Stimulated activated CD8-positive, alpha-beta memory T cell treated with anti-CD3 and anti-CD28 coated beads, Interleukin-12 subunit alpha, Interleukin-12 subunit beta, amount 100 ng/mL, for 24 hours (primary cell): ENCODE results near the gene LIN37.
"Not testable (repeated sequence)": the region's sequence is repeated elsewhere in the genome, so short reads cannot be mapped to it uniquely, and the experiment has no call there.

Source experiments
- DNase-seq: peaks from one replicate; pipeline ENCODE4 v3.0.0-alpha.2; 2020; ENCODE audit errors: extremely low read depth

LIN37 gene

DNA sequence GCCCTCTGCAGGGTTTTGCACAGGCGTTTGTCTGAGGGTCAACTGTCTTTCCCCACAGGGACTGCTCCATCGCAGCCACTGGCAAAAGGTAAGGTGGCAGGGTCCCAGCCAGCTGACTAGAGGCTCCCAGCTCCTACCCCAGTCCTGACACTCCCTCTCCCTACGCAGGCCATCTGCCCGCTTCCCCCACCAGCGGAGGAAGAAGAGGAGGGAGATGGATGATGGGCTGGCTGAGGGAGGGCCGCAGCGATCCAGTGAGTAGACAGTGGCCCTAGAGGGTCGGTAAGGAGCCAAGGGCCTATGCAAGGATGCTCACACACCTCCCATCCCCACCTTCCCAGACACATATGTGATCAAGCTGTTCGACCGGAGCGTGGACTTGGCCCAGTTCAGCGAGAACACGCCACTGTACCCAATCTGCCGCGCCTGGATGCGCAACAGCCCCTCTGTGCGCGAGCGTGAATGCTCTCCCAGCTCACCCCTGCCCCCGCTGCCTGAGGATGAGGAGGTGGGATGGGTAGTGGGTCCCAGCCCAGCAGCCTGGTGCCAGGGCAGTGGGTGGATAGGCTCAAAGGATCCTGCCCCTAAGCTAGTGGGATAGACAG is 4.5 kb downstream of the LIN37 start:
- DNase-seq, result no peak

DNA sequence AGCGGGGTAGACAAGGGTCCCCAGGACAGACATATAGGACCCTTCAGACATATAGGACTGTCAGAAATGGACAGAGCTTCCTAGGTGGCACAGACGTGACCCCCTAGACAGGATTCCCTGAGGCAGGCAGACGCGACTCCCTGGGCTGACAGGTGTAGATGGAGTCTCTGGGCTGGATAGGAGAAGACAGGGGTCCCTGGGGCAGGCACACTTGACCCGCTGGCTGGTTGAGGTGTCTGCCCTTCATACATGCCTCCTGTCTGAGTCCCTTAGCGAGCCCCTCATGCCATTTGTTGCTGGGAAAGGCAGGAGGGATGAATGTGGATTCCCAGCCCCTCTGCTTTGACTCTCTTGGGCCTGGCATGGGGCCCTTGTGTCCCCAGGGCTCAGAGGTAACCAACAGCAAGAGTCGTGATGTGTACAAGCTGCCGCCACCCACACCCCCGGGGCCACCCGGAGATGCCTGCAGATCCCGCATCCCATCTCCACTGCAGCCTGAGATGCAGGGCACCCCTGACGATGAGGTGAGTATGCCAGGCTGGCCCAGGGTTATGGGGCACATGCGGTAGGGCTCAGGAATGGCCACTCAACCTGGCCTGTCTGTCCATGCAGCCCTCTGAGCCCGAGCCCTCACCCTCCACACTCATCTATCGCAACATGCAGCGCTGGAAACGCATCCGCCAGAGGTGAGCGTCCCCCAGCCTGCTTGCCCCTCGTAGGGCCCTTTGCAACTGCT is 5.4 kb downstream of the LIN37 start:
- DNase-seq, result no peak

DNA sequence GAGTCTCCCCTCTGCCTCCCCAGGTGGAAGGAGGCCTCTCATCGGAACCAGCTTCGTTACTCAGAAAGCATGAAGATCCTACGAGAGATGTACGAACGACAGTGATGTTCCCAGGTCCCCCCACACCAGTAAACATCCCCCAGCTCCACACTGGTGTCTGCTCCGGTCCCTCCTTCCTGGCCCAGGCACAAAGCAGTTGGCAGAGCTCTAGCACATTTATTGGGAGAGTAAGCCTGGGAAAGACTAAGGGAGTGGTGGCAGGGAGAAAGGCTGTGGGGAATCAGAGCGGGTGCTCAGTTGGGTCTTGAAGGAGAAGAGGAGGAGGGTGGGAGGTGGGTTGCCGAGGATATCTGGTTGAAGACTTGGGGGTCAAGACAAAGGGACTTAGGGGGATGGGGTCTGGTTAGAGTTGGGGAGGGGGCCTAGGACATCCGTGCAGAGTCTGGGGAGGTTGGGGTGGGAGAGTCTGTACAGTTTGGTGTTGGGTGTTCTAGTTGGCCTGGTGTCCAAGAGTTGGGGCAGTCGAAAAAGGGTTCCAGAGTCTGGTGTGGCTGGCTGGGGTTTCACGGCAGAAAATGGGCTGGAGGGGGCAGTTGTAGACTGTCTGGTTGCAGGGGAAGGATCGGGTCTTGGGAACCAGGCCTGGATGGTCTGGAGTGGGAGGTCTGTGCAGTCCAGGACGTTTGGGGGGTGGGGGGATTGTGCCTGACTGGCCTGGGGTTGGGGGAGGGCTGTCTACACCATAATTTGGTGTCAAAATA is 6.2 kb downstream of the LIN37 start:
- no peak for DNase-seq

DNA sequence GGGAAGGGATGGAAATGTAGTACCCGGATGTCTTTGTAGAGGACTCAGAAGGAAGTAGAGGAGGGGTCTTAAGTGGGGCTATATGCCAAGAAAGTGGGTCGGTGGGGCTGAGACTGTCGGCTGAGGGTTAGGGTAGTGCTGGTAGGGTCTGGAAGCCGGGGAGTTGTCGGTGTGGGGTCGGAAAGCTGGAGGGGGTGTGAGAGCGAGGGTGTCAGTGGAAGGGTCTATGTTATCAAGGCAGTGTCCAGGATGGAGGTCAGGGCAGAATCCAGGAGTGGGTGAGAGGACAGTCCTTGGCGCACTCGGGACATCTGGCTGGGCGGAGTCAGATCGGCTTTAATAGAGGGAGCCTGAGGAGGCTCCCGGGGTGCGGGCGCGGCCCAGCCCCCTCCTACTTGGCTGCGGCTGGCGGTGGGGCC is 6.8 kb downstream of the LIN37 start:
- no peak for DNase-seq

DNA sequence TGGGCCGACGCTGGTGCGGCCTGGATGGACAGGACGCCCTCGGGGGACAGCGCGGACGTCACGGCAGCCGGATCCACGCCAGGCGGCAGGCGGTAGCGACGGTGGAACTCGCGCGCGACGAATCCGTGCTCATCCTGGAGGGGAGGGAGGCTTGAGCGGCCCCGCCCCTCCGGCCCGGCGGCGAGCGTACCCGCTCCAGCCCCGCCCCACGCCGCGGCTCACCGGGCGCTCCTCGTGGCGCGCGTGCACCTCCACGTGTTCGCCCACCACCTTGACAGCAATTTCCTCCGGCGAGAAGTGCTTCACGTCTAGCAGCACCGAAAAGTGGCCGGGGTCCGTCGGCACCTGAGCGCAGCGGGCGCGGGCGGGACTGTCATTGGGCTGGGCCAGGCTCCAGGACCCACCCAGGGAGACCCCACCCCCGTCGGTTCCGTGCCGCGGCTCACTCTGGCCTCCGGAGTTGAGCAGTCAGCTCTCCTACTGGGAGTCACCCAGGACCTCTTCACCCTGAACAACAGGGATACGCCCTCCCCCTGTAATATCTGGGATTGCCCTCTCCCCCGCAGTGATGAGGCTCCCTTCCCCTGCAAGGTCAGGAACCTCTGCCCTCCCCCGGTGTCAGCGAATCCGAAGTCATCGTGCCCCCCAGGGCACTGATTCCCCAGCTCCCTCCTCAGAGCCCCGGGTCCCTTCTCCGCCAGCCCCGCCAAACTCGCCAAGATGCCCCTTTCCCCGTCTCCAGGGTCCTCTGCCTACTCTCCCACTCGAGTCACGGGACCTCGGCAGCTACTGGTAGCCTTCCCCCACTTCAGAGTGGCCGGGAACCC is 7.4 kb downstream of the LIN37 start:
- DNase-seq, result no peak

DNA sequence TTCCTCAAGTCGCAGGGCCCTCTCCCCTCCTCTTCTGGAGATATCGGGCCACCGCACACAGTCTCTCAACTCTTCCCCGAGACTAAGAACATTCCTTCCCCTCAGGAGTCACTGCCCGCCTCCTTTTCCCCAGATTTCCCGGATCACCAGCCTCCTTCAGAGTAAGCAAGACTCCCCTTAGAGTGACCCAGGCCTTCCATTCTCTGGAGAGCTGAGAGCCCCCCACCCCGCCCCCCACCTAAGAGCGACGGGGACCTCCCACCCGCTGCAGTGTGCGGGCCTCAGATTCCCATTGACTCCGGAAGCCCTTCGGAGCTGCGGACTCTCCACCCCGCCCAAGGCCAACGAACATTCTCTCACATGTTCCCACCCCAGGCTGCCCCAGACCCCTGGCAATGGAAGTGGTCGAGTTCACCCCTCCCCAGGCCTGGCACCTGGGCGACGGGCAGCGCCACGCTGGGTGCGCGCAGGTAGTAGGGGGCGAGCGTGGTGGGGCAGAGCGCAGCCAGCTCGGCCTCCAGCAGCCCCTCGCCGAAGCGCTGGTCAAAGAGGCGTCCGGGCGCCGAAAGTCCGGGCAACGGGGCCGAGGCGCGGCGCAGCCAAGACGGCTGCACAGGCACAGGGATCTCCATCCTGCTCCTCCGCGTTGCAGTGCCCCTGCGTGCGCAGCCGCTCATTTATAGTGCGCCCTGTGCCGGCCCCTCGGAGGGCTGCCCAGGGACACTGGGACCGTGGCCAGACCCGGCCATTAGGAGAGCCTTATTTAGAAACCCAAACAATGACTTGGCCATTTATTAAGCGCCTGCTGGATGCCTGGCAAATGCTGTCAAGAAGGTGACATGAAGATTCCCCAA is 8.2 kb downstream of the LIN37 start, which contains the start of gene HSPB6:
Gene HSPB6 (minus strand): TSS at position 653 of the 854 bp plus-strand sequence. CDS start 21 bp downstream, at position 632.
- no peak for DNase-seq

DNA sequence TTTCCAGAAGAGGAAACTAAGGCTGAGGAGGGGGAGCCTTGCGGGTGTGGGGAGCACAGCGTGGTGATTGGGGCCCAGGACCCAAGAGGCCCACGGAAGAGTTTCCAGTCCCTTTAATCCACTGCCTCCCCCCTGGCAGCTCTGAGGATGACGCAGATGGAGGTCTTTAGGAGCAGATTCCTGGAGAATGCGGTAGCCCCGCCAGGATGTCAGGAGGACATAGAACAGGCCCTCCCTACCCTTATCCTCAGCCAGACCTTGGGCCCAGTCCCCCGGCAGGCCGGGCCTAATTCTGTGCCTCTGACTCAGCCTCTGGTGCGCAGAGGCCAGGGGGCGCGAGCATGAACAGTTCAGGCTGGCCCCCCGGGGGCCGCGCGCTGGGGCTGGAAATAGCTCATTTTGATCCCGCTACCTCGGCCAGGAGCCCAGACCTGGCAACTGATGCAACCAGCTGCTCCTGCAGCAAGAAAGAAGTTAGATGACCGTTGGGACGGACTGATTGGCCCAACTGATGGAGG is 8.9 kb downstream of the LIN37 start:
- DNase-seq, result no peak

DNA sequence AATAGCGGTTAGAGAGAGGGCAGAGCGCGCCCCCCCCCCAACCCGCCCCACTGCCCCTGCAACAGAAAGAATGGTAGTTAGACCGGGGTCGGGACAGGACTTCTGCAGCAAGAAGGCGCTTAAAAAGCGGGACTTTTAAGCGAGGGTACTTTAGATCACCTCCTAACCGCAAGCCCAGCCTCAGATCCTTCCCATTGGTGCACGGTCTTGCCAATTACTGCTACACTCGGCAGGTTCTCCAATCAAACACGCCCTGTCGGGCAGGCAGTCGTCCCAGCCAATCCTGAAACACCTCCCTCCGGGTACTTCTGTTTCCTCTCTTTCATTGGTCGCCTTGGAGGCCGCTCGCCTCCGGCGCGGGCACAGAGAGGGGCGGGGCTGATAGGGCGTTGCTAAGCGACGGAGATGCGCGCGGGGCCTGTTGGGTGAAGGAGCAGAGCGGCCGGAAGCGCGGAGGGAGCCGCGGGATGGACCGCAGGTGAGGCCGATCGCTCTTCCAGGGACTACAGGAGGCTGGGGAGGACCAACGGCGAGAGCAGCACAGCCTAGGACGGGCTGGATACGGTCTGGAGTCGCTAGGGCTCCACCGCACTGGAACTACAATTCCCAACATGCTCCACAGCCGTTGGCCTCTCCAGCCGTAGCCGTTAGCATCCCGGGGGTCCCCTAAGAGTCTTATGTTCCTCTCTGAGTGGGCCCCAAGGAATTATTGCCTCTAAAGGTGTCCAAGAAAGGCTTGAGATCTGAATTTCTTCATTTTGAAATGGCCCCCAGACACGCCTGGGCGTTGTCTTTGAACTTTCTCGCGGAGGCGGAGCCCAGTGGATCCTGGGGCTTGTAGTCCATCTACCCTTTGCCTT is 9.6 kb downstream of the LIN37 start, which contains the start of gene PROSER3:
Gene PROSER3 (plus strand): TSS at position 428 of the 860 bp plus-strand sequence. CDS start 40 bp downstream, at position 468.
- peak; percentile 95 for DNase-seq

DNA sequence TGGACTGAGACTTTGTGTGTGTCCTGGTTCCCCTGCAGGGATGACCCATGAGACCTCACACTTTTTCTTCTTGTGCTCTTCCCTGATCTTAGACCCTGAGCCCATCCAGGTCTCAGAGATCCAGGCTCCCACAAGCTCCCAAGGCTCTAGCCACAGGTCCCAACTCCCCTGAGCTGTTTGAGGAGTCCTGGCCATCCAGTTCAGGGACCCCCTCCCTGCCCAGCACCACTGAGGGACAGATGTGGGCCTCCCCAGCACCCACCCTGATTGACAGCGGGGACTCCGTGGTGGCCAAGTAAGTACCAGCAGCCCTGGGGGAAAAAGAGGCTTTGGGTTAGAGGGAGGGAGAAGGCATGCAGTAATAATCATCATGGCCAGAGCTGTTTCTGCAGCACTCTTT is 11.3 kb downstream of the LIN37 start:
- no peak for DNase-seq

DNA sequence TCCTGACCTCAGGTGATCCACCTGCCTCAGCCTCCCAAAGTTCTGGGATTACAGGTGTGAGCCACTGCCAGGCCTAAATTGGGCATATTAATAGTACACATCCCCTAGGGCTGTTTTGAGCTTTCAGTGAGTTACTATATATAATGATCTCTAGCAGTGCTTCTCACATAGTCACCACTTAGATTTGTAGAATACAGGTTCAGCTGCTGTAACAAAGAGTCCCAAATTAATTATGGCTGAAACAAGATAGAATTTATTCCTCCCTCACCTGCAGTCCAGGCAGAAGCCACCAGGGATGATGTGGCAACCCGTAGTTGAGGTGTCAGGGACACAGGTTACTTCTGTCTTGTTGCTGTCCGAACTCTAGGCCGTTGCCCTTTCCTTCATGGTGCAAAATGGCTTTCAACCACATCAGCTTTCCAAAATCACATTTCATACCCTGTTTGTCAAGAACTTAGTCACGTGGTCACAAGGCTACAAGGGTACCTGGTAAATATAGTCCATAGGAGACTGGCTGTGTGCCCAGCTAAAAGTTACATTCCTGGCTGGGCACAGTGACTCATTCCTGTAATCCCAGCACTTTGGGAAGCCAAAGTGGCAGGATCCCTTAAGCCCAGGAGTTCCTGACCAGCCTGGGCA is 12.5 kb downstream of the LIN37 start:
- DNase-seq, result no peak

DNA sequence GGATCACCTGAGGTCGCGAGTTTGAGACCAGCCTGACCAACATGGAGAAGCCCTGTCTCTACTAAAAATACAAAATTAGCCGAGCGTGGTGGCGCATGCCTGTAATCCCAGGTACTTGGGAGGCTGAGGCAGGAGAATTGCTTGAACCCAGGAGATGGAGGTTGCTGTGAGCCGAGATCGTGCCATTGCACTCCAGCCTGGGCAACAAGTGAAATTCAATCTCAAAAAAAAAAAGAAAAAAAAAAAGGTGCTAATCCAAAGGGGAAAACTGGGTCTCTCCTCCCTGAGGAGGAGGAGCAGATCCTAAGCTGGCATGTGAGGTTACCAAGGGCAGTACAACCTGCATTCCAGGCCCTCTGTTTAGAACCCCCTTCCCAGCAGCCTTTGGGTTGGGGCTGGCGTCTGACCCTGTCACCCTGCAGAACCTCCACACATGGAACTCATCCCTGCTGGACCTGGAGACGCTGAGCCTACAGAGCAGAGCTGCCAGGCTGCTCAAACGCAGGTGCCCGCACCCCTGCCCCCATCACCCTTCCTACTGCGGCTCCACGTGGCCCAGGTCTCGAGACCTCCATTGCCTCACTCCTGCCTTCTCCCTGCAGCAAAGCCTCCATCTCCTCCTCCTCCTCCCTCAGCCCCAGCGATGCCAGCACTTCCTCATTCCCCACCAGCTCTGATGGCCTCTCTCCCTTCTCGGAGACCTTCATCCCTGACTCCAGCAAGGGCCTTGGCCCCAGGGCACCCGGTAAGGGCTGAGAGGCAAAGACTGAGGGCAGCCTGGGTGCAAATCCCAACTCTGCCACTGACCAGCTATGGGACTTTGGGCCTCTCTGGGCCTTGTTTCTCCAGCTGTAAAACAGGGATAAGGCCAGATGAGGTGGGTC is 16.3 kb downstream of the LIN37 start:
- DNase-seq, result no peak

DNA sequence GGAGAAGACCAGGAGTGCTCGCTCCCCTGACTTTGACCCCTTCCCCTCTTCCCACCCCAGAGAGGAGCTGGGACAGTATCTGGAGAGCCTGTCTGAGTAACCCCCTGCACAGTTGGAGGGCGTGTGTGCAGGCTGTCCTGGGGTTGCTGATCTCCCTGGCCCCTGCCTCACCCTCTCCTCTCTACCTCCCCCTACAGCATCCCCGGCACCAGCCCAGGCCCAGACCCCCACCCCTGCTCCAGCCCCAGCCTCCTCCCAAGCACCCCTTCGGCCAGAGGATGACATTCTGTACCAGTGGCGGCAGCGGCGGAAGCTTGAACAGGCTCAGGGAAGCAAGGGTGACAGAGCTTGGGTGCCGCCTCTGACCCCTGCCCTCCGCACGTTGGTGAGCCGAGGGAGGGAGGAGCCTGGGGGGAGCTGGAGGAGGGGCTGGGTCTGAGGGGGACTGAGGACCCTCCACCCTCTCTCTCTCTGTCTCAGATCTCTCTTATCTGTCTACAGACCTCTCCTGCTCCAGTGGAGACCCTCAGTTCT is 18.3 kb downstream of the LIN37 start:
- no peak for DNase-seq

DNA sequence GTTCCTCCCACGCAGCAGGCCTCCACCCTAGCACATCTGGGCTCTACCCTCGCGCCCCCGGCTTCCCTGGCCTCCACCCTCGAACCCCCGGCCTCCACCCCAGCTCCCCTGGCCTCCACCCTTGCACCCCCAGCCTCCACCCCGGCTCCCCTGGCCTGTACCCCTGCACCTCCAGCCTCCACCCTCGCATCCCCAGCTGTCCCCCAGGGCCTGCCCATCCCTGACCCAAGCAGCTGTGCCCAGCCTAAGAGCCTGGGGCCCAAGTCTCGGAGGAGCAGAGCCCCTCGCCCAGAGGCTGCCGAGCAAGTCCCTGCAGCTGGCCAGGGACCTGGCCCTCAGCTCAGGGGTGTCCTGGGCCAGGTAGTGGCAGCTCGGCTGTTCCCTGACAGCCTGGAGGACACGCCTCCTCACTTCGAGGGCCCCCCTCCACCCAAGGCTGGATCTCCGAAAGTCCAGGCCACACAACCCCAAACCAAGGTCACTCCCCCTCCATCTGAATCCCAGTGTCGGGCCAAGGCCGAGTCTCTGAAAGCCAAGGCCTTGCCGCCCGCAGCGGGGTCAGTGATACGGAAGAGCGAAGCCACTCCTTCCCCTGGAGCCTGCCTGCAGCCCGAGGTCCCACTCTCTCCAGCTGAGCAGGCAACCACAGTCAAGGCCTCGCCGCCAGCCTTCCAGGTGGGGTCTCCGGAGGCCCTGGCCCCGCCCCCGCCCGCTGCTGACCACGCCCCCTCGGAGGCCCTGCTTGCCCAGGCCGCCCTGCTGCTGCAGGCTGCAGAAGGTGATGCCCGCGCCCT is 19.1 kb downstream of the LIN37 start:
- DNase-seq, result no peak

DNA sequence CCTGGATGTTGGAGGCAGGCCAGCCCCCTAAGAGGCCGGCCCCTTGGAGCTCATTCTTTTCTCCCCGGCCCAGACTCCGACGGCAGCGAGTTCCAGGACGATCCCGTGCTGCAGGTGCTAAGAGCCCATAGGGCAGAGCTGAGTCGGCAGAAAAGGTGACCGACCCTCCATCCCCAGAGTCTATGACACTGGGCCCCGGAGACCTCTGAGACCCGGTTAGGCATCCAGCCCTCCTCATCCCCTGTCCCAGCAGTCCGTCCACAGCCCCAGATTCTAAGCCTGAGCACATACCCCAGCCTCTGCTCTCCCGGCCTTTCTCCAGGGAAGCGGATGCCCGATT is 19.7 kb downstream of the LIN37 start:
- DNase-seq, result no peak

DNA sequence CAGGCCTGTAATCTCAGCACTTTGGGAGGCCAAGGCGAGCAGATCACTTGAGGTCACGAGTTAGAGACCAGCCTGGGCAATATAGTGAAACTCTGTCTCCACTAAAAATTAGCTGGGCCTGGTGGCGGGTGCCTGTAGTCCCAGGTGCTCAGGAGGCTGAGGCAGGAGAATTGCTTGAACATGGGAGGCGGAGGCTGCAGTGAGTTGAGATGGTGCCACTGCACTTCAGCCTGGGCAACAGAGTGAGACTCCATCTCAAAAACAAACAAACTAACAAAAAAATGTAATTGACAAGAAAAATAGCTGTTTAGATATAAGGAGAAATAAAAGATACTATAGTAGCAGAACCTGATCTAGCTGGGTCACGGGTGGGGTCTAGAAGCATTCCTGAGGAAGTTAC is 24.0 kb downstream of the LIN37 start:
- DNase-seq, result not testable (repeated sequence)

DNA sequence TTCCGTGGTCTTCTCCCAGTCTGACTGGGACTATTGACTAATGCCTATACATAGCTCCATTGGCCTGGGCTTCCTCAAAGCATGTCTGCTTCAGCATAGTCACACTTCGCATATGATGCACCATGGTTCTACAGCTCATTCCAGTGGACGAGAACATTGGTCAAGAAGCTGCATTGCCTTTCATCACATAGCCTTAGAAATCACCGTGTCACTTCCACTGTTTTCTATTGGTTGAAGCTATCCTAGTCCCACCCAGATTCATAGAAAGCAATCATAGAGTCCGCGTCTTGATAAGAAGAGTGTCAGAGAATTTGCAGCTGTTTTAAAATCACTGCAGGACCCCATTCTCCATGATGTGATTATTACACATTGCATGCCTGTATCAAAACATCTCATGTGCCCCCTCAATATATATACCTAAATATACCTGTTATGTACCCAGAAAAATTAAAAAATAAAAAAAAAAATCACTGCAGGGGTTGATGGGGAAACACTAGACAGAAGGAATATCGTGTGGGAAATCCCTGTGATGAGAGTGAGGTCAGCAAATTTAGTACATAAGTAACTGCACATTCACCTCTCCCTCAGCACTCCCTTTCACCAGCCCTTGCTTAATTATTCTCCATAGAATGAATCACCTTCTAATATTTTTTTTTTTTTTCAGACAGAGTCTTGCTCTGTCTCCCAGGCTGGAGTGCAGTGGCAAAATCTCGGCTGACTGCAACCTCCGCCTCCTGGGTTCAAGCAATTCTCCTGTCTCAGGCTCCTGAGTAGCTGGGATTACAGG is 24.8 kb downstream of the LIN37 start:
- no peak for DNase-seq
